OCI-LY3 (cell line): ENCODE data around the gene CEP68.

ENCODE experiments used
- H2AFZ ChIP-seq: fragments of 200-600, 300-600 bp; shearing (Covaris generic); 2 replicates; pipeline ENCODE4 v1.6.0; 2014; ENCODE audit warnings: antibody characterized with exemption, low read depth, low read length
- H3K27ac ChIP-seq: fragments of 200-600, 300-600 bp; sonication (generic); 2 replicates; pipeline ENCODE4 v1.5.1; 2014; ENCODE audit warnings: mild to moderate bottlenecking, low read length, moderate library complexity, mixed read lengths
- H3K27me3 ChIP-seq: fragments of 200-600, 300-600 bp; sonication (generic); 2 replicates; pipeline ENCODE4 v1.6.1; 2014; ENCODE audit warnings: low read depth, low read length, mixed read lengths
- H3K36me3 ChIP-seq: fragments of 200-600, 300-600 bp; sonication (generic); replicated peaks from 2 replicates; pipeline ENCODE3; 2014; ENCODE audit warnings: low read depth, low read length, mixed read lengths
- H3K4me1 ChIP-seq: fragments of 300-600, 200-600 bp; sonication (generic); 2 replicates; pipeline ENCODE4 v1.6.1; 2014; ENCODE audit warnings: low read length, mixed read lengths
- H3K4me2 ChIP-seq: fragments of 200-600, 300-600 bp; sonication (generic); 2 replicates; pipeline ENCODE4 v1.6.1; 2014; ENCODE audit warnings: low read length, mixed read lengths
- H3K4me3 ChIP-seq: fragments of 300-600, 200-600 bp; sonication (generic); 2 replicates; pipeline ENCODE4 v1.5.1; 2014; ENCODE audit warnings: antibody characterized with exemption, mild to moderate bottlenecking, low read length, moderate library complexity
- H3K79me2 ChIP-seq: fragments of 300-600, 200-600 bp; shearing (Covaris generic); 2 replicates; pipeline ENCODE4 v1.6.1; 2014; ENCODE audit warnings: mild to moderate bottlenecking, low read length, mixed read lengths
- H3K9ac ChIP-seq: fragments of 300-600, 200-600 bp; shearing (Covaris generic); 2 replicates; pipeline ENCODE4 v1.6.0; 2014; ENCODE audit warnings: mild to moderate bottlenecking, low read length, moderate library complexity
- H3K9me3 ChIP-seq: fragments of 200-600, 300-600 bp; shearing (Covaris generic); 2 replicates; pipeline ENCODE4 v1.6.1; 2014; ENCODE audit warnings: low read length, mixed read lengths; ENCODE audit not compliant: insufficient read depth
- H4K20me1 ChIP-seq: fragments of 200-600, 300-600 bp; sonication (generic); 2 replicates; pipeline ENCODE4 v1.6.1; 2016; ENCODE audit warnings: low read length, mixed read lengths; ENCODE audit not compliant: insufficient read depth
- CTCF ChIP-seq: fragments of 200-600, 300-600 bp; sonication (generic); IDR thresholded peaks from 2 replicates; pipeline ENCODE4 v1.5.1; 2014; ENCODE audit warnings: antibody characterized with exemption, low read length, low read depth
- EZH2phosphoT487 ChIP-seq: fragments of 200-600 bp; shearing (Covaris generic); IDR thresholded peaks from 2 replicates; pipeline ENCODE4 v1.6.1; 2018; ENCODE audit warnings: antibody characterized with exemption, mixed run types, low read depth

The CEP68 gene

GRCh38 chr2:65061910-65062339 lies 5.7 kb downstream of the CEP68 start:
- no peaks in the 10 kb centered on the region for H3K27me3 ChIP-seq
- H3K79me2 ChIP-seq = peaks cover 24% of the 10 kb centered on the region
- no peak overlapping the region for H2AFZ ChIP-seq
- peaks cover 9% of the 10 kb centered on the region for H3K36me3 ChIP-seq
- no peak overlapping the region for H3K9ac ChIP-seq
- H3K4me2 ChIP-seq = no peak overlapping the region
- no peak overlapping the region for H3K27ac ChIP-seq
- no peak for TF ChIP-seq CTCF
- H3K4me1 ChIP-seq = peaks cover 33% of the 10 kb centered on the region
- H3K9me3 ChIP-seq = no peaks in the 10 kb centered on the region
- peaks cover 39% of the 10 kb centered on the region for H4K20me1 ChIP-seq
- no peak overlapping the region for H3K4me3 ChIP-seq

- peaks cover 33% of the 10 kb centered on the region for H4K20me1 ChIP-seq
- H3K9me3 ChIP-seq = no peaks in the 10 kb centered on the region
- no peak overlapping the region for H3K4me2 ChIP-seq
- peaks cover 12% of the 10 kb centered on the region; the same call in 1 of the 2 replicates for H3K79me2 ChIP-seq
- H3K4me3 ChIP-seq = no peak overlapping the region
- no peak overlapping the region for H3K9ac ChIP-seq
- H3K36me3 ChIP-seq = peaks cover 9% of the 10 kb centered on the region
- H3K27me3 ChIP-seq = no peaks in the 10 kb centered on the region
- H3K27ac ChIP-seq = no peak overlapping the region
- no peak for TF ChIP-seq EZH2phosphoT487
- TF ChIP-seq CTCF = no peak
- no peak overlapping the region for H2AFZ ChIP-seq
- H3K4me1 ChIP-seq = peaks cover 25% of the 10 kb centered on the region
These were observed 6.9 kb downstream of the CEP68 start for GRCh38 chr2:65062843-65063825.

GRCh38 chr2:65064728-65065552 lies 8.7 kb downstream of the CEP68 start:
- Histone ChIP-seq H4K20me1 (peaks cover 32% of the 10 kb centered on the region), H3K4me3 (peak overlapping the region; percentile 52), H2AFZ (no peak overlapping the region), H3K4me2 (peak overlapping the region; percentile 78), H3K9ac (no peak overlapping the region; the same call in 1 of the 2 replicates), H3K9me3 (no peaks in the 10 kb centered on the region), H3K79me2 (peaks cover 7% of the 10 kb centered on the region; the same call in 1 of the 2 replicates), H3K27me3 (no peaks in the 10 kb centered on the region), H3K27ac (peak overlapping the region; percentile 66), H3K36me3 (peaks cover 2% of the 10 kb centered on the region), H3K4me1 (peaks cover 27% of the 10 kb centered on the region)
- TF ChIP-seq CTCF (peak; percentile 82), EZH2phosphoT487 (no peak)
